Naive B cell (primary cell): ENCODE measurements around the gene OR52B6. TPM values are rescaled to one million over a fixed set of nuclear protein-coding genes. Genes with fewer than 3 reads are reported as not detected.

ENCODE experiments used
- ATAC-seq, 2 donors: fragments of 150-1000 bp; cut with Tn5 transposase; 2 replicates each; pipeline ENCODE4 v1.10.0; 2021; ENCODE audit warnings: low read depth in 2 of 2, mild to moderate bottlenecking in 2 of 2, moderate library complexity in 2 of 2
- DNase-seq: peaks from one replicate; pipeline ENCODE4 v3.0.0; 2022
- H3K27ac Mint-ChIP-seq, 6 donors: one replicate each; pipeline ENCODE4 v1.8.0; 2020 to 2022; ENCODE audit warnings: mild to moderate bottlenecking in 6 of 6, mixed read lengths in 6 of 6, moderate library complexity in 5 of 6, inconsistent platforms in 2 of 6
- H3K27me3 Mint-ChIP-seq, 3 donors: one replicate each; pipeline ENCODE4 v1.8.0; 2021 to 2022; ENCODE audit warnings: mixed read lengths in 3 of 3, mild to moderate bottlenecking in 1 of 3
- H3K36me3 Mint-ChIP-seq, 2 donors: one replicate each; pipeline ENCODE4 v1.8.0; 2020 to 2022; ENCODE audit warnings: mixed read lengths in 2 of 2, inconsistent platforms in 1 of 2, mild to moderate bottlenecking in 1 of 2
- H3K4me1 Mint-ChIP-seq, 3 donors: one replicate each; pipeline ENCODE4 v1.8.0; 2020 to 2022; ENCODE audit warnings: mixed read lengths in 3 of 3, inconsistent platforms in 1 of 3, mild to moderate bottlenecking in 1 of 3, moderate library complexity in 1 of 3
- H3K4me3 Mint-ChIP-seq, 8 donors: one replicate each; pipeline ENCODE4 v1.8.0; 2020 to 2022; ENCODE audit warnings: mild to moderate bottlenecking in 8 of 8, mixed read lengths in 8 of 8, moderate library complexity in 8 of 8, inconsistent platforms in 2 of 8
- H3K9me3 Mint-ChIP-seq, 7 donors: one replicate each; pipeline ENCODE4 v1.8.0; 2020 to 2022; ENCODE audit warnings: mixed read lengths in 7 of 7, mild to moderate bottlenecking in 5 of 7, inconsistent platforms in 2 of 7, moderate library complexity in 1 of 7
- polyA plus RNA-seq, 6 donors: library from polyadenylated mRNA; unstranded; fragments of 300-500 nt; fragmentation: Illumina TruSeq; gene quantifications; one replicate each; pipeline ENCODE4 v1.2.3, GENCODE V29; 2021; ENCODE audit warnings: low read depth in 6 of 6

Gene OR52B6
- polyA plus RNA-seq: under 1 TPM in 1 of 6 donors, not detected in 5; 0.33 TPM

DNA sequence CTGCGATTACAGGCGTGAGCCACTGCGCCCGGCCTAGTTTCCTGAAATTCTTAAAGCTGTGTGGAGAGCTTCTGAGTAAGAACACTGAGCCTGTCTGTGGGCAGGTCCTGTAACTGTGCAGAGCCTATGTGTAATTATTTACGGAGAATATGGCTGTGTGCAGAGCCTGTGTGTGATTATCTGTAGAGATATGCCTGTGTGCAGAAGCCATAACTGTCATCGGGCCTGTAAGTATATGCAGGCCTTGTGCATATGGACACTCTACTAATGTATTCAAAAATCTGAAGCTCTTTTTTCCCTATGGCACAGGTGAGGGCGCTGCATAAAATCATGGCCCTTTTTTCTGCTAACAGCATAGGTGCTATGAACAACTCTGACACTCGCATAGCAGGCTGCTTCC is at the start of gene OR52B6:
Gene OR52B6, plus strand, starts transcription at position 301 of the 400 bp plus-strand sequence. Its CDS starts 0 bp downstream, at position 301.
- ATAC-seq: no peak
- no peaks in the 10 kb centered on the region for H3K36me3 Mint-ChIP-seq
- no peak for DNase-seq
- H3K4me1 Mint-ChIP-seq: no peaks in the 10 kb centered on the region
- no peaks in the 10 kb centered on the region for H3K27me3 Mint-ChIP-seq
- no peak within 1 kb of the TSS for H3K27ac Mint-ChIP-seq
- H3K4me3 Mint-ChIP-seq: no peak within 1 kb of the TSS
- peaks cover 0 to 7% (median 4%) of the 10 kb centered on the region in 7 donors for H3K9me3 Mint-ChIP-seq

- DNase-seq (no peak), ATAC-seq (no peak)
- Mint-ChIP-seq H3K27ac (no peak overlapping the region), H3K9me3 (no peaks in the 10 kb centered on the region), H3K36me3 (no peaks in the 10 kb centered on the region), H3K4me3 (no peak overlapping the region), H3K27me3 (no peaks in the 10 kb centered on the region), H3K4me1 (no peaks in the 10 kb centered on the region)
These were observed 49.4 kb upstream of the OR52B6 start for GRCh38 chr11:5531053-5531831.

- Mint-ChIP-seq H3K4me3 (no peak overlapping the region), H3K4me1 (no peaks in the 10 kb centered on the region), H3K27ac (no peak overlapping the region), H3K9me3 (peaks cover 0 to 14% (median 5%) of the 10 kb centered on the region in 7 donors), H3K36me3 (no peaks in the 10 kb centered on the region), H3K27me3 (no peaks in the 10 kb centered on the region)
- DNase-seq (no peak), ATAC-seq (no peak)
These were observed 46.6 kb upstream of the OR52B6 start for GRCh38 chr11:5534046-5534445.

DNA sequence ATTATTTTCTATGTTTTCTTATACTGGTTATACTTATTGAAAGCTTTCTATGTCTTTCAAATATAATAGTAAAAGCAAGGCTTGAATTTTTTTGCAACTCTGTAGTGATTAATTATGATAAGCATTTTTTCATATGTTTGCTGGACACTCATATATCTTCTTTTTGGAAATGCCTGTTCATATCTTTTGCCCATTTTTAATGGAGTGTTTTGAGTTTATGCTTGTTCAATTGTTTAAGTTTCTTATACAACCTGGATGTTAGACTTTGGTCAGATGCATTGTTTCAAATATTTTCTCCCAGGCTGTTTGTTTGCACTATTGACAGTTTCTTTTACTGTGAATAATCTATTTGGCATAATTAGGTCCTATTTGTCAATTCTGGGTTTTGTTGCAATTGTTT is 44.2 kb upstream of the OR52B6 start:
- ATAC-seq (no peak), DNase-seq (no peak)
- peaks cover 0 to 14% (median 5%) of the 10 kb centered on the region in 7 donors for H3K9me3 Mint-ChIP-seq
- no peaks in the 10 kb centered on the region for H3K36me3 Mint-ChIP-seq
- no peaks in the 10 kb centered on the region for H3K27me3 Mint-ChIP-seq
- no peak overlapping the region for H3K4me3 Mint-ChIP-seq
- H3K27ac Mint-ChIP-seq: no peak overlapping the region
- H3K4me1 Mint-ChIP-seq: no peaks in the 10 kb centered on the region

- DNase-seq: no peak
These were observed 39.2 kb upstream of the OR52B6 start for GRCh38 chr11:5541427-5541826.

GRCh38 chr11:5546457-5546856 is 34.2 kb upstream of the OR52B6 start:
- H3K27me3 Mint-ChIP-seq: peaks cover 0 to 3% (median under 1%) of the 10 kb centered on the region in 3 donors
- H3K36me3 Mint-ChIP-seq: peaks cover 0 to 1% of the 10 kb centered on the region in 2 donors
- no peak for DNase-seq
- no peak overlapping the region for H3K27ac Mint-ChIP-seq
- H3K4me1 Mint-ChIP-seq: no peaks in the 10 kb centered on the region
- H3K9me3 Mint-ChIP-seq: peaks cover 0 to 11% (median 0%) of the 10 kb centered on the region in 7 donors
- H3K4me3 Mint-ChIP-seq: no peak overlapping the region
- ATAC-seq: no peak

More at GRCh38 chr11:5541427-5541826, 39.2 kb upstream of the OR52B6 start:
- no peak overlapping the region for H3K27ac Mint-ChIP-seq
- no peaks in the 10 kb centered on the region for H3K4me1 Mint-ChIP-seq
- ATAC-seq: no peak
- no peak overlapping the region for H3K4me3 Mint-ChIP-seq
- peaks cover 0 to 13% (median 5%) of the 10 kb centered on the region in 7 donors for H3K9me3 Mint-ChIP-seq
- no peaks in the 10 kb centered on the region for H3K36me3 Mint-ChIP-seq
- no peaks in the 10 kb centered on the region for H3K27me3 Mint-ChIP-seq

DNA sequence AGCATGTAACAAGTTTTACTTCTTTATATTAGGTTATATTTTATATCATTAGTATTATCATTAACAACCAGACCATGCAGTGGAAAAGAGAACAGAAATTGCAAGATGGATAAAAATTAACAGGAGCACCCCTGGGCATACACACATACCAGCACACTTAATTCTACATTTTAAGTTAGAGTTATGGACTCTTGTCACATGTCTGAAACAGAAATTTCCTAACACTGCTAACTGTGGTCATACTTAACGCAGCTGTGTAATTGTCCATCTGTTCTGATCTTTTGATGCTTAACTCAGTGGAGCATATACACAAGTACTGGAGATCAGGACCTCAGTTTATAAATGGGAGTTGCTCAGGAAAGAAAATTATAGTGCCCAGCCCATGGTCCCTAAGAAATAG is 32.7 kb upstream of the OR52B6 start:
- ATAC-seq (no peak), DNase-seq (no peak)
- H3K27me3 Mint-ChIP-seq: peaks cover 0 to 10% (median 5%) of the 10 kb centered on the region in 3 donors
- H3K27ac Mint-ChIP-seq: no peak overlapping the region
- H3K36me3 Mint-ChIP-seq: peaks cover 0 to 7% of the 10 kb centered on the region in 2 donors
- no peaks in the 10 kb centered on the region for H3K4me1 Mint-ChIP-seq
- H3K9me3 Mint-ChIP-seq: peaks cover 0 to 11% (median 0%) of the 10 kb centered on the region in 7 donors
- H3K4me3 Mint-ChIP-seq: no peak overlapping the region

- Mint-ChIP-seq H3K36me3 (peaks cover 0 to 7% of the 10 kb centered on the region in 2 donors), H3K4me1 (no peaks in the 10 kb centered on the region), H3K4me3 (no peak within 1 kb of the TSS), H3K27me3 (peaks cover 0 to 10% (median 5%) of the 10 kb centered on the region in 3 donors), H3K9me3 (peaks cover 0 to 11% (median 0%) of the 10 kb centered on the region in 7 donors), H3K27ac (no peak within 1 kb of the TSS)
- DNase-seq: no peak
- no peak for ATAC-seq
These were observed 32.2 kb upstream of the OR52B6 start, which contains the start of gene OR52H1 for GRCh38 chr11:5548440-5548839. TSS of gene OR52H1 (minus strand) at chr11:5548540. CDS start at chr11:5545505, 3,035 bp downstream.

DNA sequence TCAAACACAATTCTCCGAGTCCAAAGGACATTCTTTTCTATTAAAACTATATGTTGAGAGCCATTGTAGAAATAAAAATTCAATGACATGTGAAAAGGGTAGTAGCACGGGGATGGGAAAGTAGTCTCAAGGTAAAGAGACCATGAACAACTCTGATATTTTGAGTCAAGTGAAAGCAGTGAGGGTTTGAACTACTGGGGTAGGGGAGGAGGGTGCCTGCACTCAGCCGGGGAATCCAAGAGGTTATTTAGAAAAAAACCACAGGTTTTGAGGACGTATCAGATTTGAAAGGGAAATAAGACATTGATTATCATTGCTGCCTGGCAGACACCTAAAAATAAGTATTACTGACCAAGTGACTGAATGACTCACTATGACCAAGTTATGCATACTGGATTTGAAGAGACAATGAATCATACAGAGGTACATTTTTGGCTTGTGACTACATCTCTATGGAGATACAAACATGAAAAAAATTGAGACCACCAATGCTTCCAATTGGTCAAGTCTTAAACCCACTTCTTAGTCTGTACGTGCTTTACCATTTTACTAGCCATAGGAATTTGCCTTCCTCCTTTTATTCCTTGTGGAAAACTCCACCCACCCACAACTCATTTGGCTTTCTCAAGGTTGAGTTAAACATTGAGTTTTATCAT is 30.1 kb upstream of the OR52B6 start:
- Mint-ChIP-seq H3K9me3 (peaks cover 0 to 11% (median 0%) of the 10 kb centered on the region in 7 donors), H3K4me1 (peaks cover 0 to 4% (median 2%) of the 10 kb centered on the region in 3 donors), H3K36me3 (peaks cover 0 to 7% of the 10 kb centered on the region in 2 donors), H3K27ac (no peak overlapping the region), H3K27me3 (peaks cover 4 to 18% (median 11%) of the 10 kb centered on the region in 3 donors), H3K4me3 (no peak overlapping the region)
- ATAC-seq: no peak
- no peak for DNase-seq

- peaks cover 0 to 11% (median 0%) of the 10 kb centered on the region in 7 donors for H3K9me3 Mint-ChIP-seq
- no peak for ATAC-seq
- H3K27ac Mint-ChIP-seq: no peak overlapping the region
These were observed 27.3 kb upstream of the OR52B6 start for GRCh38 chr11:5553343-5553742.

DNA sequence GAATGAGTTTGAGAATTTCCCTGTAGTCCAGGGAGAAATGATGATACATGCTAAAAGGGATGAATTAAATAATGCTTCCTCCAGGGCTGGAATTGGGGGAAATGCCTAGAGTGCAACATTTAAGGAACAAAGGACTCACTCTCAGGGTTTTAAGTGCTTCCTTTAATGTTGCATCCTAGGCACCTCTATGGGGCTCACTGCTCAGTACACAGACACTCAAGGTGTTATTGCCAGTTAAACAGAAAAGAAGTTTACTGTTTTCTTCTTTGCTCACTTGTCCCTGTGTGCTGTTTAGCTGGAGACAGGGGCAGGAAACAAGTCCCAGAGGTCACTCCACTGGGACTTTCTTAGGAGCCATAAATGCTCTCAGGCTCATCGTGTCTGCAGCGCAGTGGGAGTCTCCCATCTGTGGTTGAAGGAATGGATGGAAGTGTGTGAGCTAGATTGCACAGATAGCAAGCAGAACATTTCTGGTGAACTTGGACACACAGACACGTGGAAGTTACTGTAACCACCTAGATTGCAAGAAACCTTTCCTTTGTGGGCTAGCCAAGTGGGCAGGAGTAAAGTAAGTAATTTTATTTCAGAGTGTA is 24.0 kb upstream of the OR52B6 start:
- Mint-ChIP-seq H3K36me3 (peaks cover 0 to 4% of the 10 kb centered on the region in 2 donors), H3K27ac (no peak overlapping the region), H3K4me3 (no peak overlapping the region), H3K9me3 (no peaks in the 10 kb centered on the region), H3K4me1 (peaks cover 0 to 4% (median 2%) of the 10 kb centered on the region in 3 donors), H3K27me3 (peaks cover 4 to 21% (median 8%) of the 10 kb centered on the region in 3 donors)
- no peak for DNase-seq
- no peak for ATAC-seq

More at GRCh38 chr11:5553343-5553742, 27.3 kb upstream of the OR52B6 start:
- peaks cover 4 to 26% (median 11%) of the 10 kb centered on the region in 3 donors for H3K27me3 Mint-ChIP-seq
- H3K36me3 Mint-ChIP-seq: peaks cover 0 to 7% of the 10 kb centered on the region in 2 donors
- no peak for DNase-seq
- peaks cover 0 to 4% (median 2%) of the 10 kb centered on the region in 3 donors for H3K4me1 Mint-ChIP-seq
- no peak overlapping the region for H3K4me3 Mint-ChIP-seq

GRCh38 chr11:5557751-5558150 is 22.9 kb upstream of the OR52B6 start:
- ATAC-seq (no peak), DNase-seq (no peak)
- Mint-ChIP-seq H3K4me1 (peaks cover 0 to 4% (median 2%) of the 10 kb centered on the region in 3 donors), H3K27me3 (peaks cover 4 to 17% (median 6%) of the 10 kb centered on the region in 3 donors), H3K36me3 (no peaks in the 10 kb centered on the region), H3K9me3 (no peaks in the 10 kb centered on the region), H3K27ac (no peak overlapping the region), H3K4me3 (no peak overlapping the region)

GRCh38 chr11:5564259-5565019 is 16.2 kb upstream of the OR52B6 start:
- no peak for DNase-seq
- Mint-ChIP-seq H3K4me3 (no peak overlapping the region), H3K36me3 (peaks cover 0 to 5% of the 10 kb centered on the region in 2 donors), H3K27ac (peak overlapping the region in 1 of 6 donors; percentile 5), H3K27me3 (no peaks in the 10 kb centered on the region), H3K4me1 (no peaks in the 10 kb centered on the region), H3K9me3 (peaks cover 0 to 5% (median 0%) of the 10 kb centered on the region in 7 donors)
- ATAC-seq: no peak
